Osteoblast (primary cell): ENCODE measurements around the gene SCYL2. TPM values are rescaled to one million over a fixed set of nuclear protein-coding genes. Genes with fewer than 3 reads are reported as not detected.
"Not testable (repeated sequence)": the region's sequence is repeated elsewhere in the genome, so short reads cannot be mapped to it uniquely, and the experiment has no call there.

ENCODE experiments used
- DNase-seq: peaks from one replicate; pipeline ENCODE4 v3.0.0; 2011; ENCODE audit warnings: low spot score, mixed read lengths; ENCODE audit not compliant: insufficient read length; ENCODE audit errors: missing footprints
- H2AFZ ChIP-seq: 2 replicates; pipeline ENCODE4 v1.6.0; 2011; ENCODE audit warnings: mild to moderate bottlenecking, low read length
- H3K27ac ChIP-seq: 2 replicates; pipeline ENCODE4 v1.5.1; 2011; ENCODE audit warnings: mild to moderate bottlenecking, low read depth, low read length, moderate library complexity
- H3K27me3 ChIP-seq: 2 replicates; pipeline ENCODE4 v1.6.0; 2012; ENCODE audit warnings: mild to moderate bottlenecking, control low read depth, inconsistent platforms, low read length, moderate library complexity; ENCODE audit not compliant: insufficient read depth
- H3K36me3 ChIP-seq: 2 replicates; pipeline ENCODE4 v1.5.1; 2011; ENCODE audit warnings: mild to moderate bottlenecking, low read length, control low read depth, moderate library complexity; ENCODE audit not compliant: insufficient read depth
- H3K4me1 ChIP-seq: 2 replicates; pipeline ENCODE4 v1.5.1; 2011; ENCODE audit warnings: mild to moderate bottlenecking, low read length, control low read depth, moderate library complexity; ENCODE audit not compliant: insufficient read depth
- H3K4me2 ChIP-seq: 2 replicates; pipeline ENCODE4 v1.6.0; 2011; ENCODE audit warnings: mild to moderate bottlenecking, low read length; ENCODE audit not compliant: insufficient read depth
- H3K4me3 ChIP-seq: fragments of 200-600 bp; sonication (generic); 3 replicates; pipeline ENCODE4 v1.5.1; 2012; ENCODE audit warnings: mild to moderate bottlenecking, low read length, inconsistent platforms; ENCODE audit not compliant: insufficient read depth
- H3K79me2 ChIP-seq: 2 replicates; pipeline ENCODE4 v1.6.0; 2012; ENCODE audit warnings: mild to moderate bottlenecking, low read length, control low read depth, inconsistent platforms; ENCODE audit not compliant: insufficient read depth
- H3K9me3 ChIP-seq: 2 replicates; pipeline ENCODE4 v1.5.1; 2011; ENCODE audit warnings: low read depth, low read length, control low read depth
- H4K20me1 ChIP-seq: 2 replicates; pipeline ENCODE4 v1.6.0; 2012; ENCODE audit warnings: mild to moderate bottlenecking, low read length, control low read depth; ENCODE audit not compliant: insufficient read depth
- CTCF ChIP-seq: IDR thresholded peaks from 2 replicates; pipeline ENCODE4 v1.5.1; 2011; ENCODE audit warnings: mild to moderate bottlenecking, low read depth, low read length, moderate library complexity; ENCODE audit errors: extremely low read depth
- total RNA-seq: library from RNA; depleted of rRNA; stranded (reverse); fragments of >200 nt; gene quantifications from 2 replicates; pipeline ENCODE4 v1.2.3, GENCODE V29; 2012

The SCYL2 gene
- total RNA-seq, 1 donor = 64.4 TPM

DNA sequence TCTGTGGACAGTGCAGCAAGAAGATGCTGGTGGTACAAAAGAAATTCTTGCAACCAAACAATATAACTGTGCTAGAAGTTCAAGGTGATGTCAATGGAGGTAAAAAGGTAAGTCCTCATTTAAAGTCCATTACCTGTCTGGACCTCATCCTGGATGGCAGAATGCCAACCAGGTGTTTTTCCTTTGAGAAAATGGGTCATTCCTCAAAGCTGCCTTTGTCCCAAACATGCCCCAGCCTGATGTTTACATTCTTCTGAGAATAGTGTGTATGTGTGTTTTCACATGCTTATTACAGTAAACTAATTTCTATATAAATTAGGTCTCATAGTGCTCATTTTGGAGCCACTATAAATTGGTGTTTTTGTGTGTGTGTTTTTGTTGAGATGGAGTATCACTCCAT is 41.5 kb upstream of the SCYL2 start:
- H3K79me2 ChIP-seq = no peaks in the 10 kb centered on the region
- no peaks in the 10 kb centered on the region for H3K9me3 ChIP-seq
- no peak for DNase-seq
- H2AFZ ChIP-seq = no peak overlapping the region
- no peak overlapping the region for H3K27ac ChIP-seq
- H3K27me3 ChIP-seq = no peaks in the 10 kb centered on the region
- no peaks in the 10 kb centered on the region for H4K20me1 ChIP-seq
- H3K4me3 ChIP-seq = no peak overlapping the region
- no peak for TF ChIP-seq CTCF
- H3K4me2 ChIP-seq = no peak overlapping the region
- H3K36me3 ChIP-seq = peaks cover 5% of the 10 kb centered on the region
- H3K4me1 ChIP-seq = no peaks in the 10 kb centered on the region

DNA sequence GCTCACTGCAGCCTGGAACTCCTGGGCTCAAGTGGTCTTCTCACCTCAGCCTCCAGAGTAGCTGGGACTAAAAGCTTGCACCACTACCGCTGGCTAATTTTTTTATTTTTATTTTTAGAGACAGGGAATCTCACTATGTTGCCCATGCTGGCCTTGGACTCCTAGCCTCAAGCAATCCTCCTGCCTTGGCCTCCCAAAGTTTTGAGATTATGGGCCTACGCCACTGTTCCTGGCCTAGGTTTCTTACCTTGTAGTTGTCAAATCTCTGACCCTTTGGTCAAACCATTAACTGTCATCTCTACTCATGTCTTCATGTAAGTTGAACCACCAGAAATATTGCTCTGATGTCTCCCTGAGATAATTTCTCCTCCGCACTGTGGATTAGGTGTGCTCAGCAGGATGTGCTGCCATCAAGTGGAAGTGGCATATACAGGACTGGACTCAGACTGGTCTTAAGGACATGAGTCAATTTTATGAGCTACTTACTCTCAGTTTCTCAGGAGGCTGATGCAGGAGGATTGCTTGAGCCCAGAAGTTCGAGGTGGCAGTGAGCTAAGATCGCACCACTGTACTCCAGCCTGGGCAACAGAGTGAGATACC is 37.8 kb upstream of the SCYL2 start:
- Histone ChIP-seq H3K4me1 (peaks cover 2% of the 10 kb centered on the region), H3K36me3 (no peaks in the 10 kb centered on the region), H2AFZ (no peak overlapping the region), H3K27ac (no peak overlapping the region), H3K79me2 (no peaks in the 10 kb centered on the region), H3K4me2 (no peak overlapping the region), H3K9me3 (no peaks in the 10 kb centered on the region), H4K20me1 (no peaks in the 10 kb centered on the region), H3K4me3 (no peak overlapping the region), H3K27me3 (no peaks in the 10 kb centered on the region)
- TF ChIP-seq CTCF = peak; percentile 28
- no peak for DNase-seq

DNA sequence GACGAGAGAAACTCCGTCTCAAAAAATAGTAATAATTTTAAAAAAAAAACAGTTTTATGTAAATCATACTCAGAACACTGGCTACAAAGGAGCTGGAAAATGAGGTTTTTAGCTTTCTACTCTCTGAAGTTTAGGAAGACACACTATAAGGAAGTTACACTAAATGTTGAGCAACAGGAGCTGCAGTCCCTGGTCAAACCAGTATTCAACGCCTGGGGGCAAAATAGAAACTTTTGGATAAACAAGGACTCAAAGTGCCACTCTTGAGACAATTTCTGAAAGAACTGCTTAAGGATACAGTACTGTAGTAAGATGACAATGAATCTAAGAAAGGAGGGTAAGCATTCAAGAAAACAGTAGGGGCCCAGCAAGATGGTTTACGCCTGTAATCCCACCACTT is 37.1 kb upstream of the SCYL2 start:
- Histone ChIP-seq H2AFZ (no peak overlapping the region), H3K36me3 (no peaks in the 10 kb centered on the region), H3K4me2 (no peak overlapping the region), H3K4me1 (peaks cover 8% of the 10 kb centered on the region), H3K9me3 (no peaks in the 10 kb centered on the region), H3K27me3 (no peaks in the 10 kb centered on the region), H3K4me3 (no peak overlapping the region), H3K79me2 (no peaks in the 10 kb centered on the region), H4K20me1 (no peaks in the 10 kb centered on the region), H3K27ac (no peak overlapping the region)
- DNase-seq = no peak
- no peak for TF ChIP-seq CTCF

GRCh38 chr12:100231873-100232272 is 35.1 kb upstream of the SCYL2 start:
- H4K20me1 ChIP-seq, H3K4me2 ChIP-seq, H3K4me1 ChIP-seq, H2AFZ ChIP-seq, H3K27ac ChIP-seq, H3K36me3 ChIP-seq, DNase-seq, H3K4me3 ChIP-seq, H3K27me3 ChIP-seq, H3K9me3 ChIP-seq, H3K79me2 ChIP-seq: not testable (repeated sequence)
